K562 (cell line): ENCODE measurements around the gene HMGCL. TPM values are rescaled to one million over a fixed set of nuclear protein-coding genes. Genes with fewer than 3 reads are reported as not detected.

Source experiments
- CHD4 ChIP-seq: fragments of 200-600 bp; sonication (generic); IDR thresholded peaks from 3 replicates; pipeline ENCODE4 v1.6.1; 2012; ENCODE audit warnings: low read depth, mild to moderate bottlenecking, mixed read lengths, low read length, inconsistent platforms; ENCODE audit not compliant: insufficient read depth, insufficient replicate concordance, poor library complexity, severe bottlenecking
- CREM ChIP-seq: IDR thresholded peaks from 2 replicates; pipeline ENCODE4 v1.6.1; 2014; ENCODE audit warnings: antibody characterized with exemption, low read depth
- HLTF ChIP-seq: fragments of 450-650 bp; IDR thresholded peaks from 2 replicates; pipeline ENCODE4 v1.6.1; 2016
- HNRNPK ChIP-seq: fragments of 200-400 bp; formaldehyde crosslinking; IDR thresholded peaks from one replicate; pipeline ENCODE4 v1.6.1; 2018; ENCODE audit warnings: mild to moderate bottlenecking, low read depth, low read length; ENCODE audit not compliant: poor library complexity, severe bottlenecking
- NR2F6 ChIP-seq: fragments of 450-650 bp; formaldehyde crosslinking; IDR thresholded peaks from 2 replicates; pipeline ENCODE4 v1.4.0; 2020; ENCODE audit warnings: mild to moderate bottlenecking
- PHF8 ChIP-seq: fragments of 200-600 bp; sonication (generic); IDR thresholded peaks from 2 replicates; pipeline ENCODE4 v1.6.1; 2012; ENCODE audit warnings: mixed run types, mild to moderate bottlenecking, inconsistent platforms, low read length, moderate library complexity, borderline replicate concordance
- RBM14 ChIP-seq: fragments of 200-400 bp; formaldehyde crosslinking; IDR thresholded peaks from 2 replicates; pipeline ENCODE4 v1.6.1; 2018; ENCODE audit warnings: low read depth, mild to moderate bottlenecking, low read length, moderate library complexity, borderline replicate concordance; ENCODE audit not compliant: insufficient read depth
- SIN3B ChIP-seq: fragments of 450-650 bp; IDR thresholded peaks from 2 replicates; pipeline ENCODE4 v1.6.1; 2017; ENCODE audit warnings: low read depth, mild to moderate bottlenecking, moderate library complexity
- TAF1 ChIP-seq: IDR thresholded peaks from 2 replicates; pipeline ENCODE4 v1.6.1; 2011; ENCODE audit warnings: mild to moderate bottlenecking, low read length, moderate library complexity; ENCODE audit not compliant: insufficient read depth, control insufficient read depth, severe bottlenecking; ENCODE audit errors: extremely low read depth
- TEAD2 ChIP-seq: fragments of 450-650 bp; IDR thresholded peaks from 2 replicates; pipeline ENCODE4 v1.6.1; 2016; ENCODE audit warnings: missing genetic modification characterization, control low read depth, missing compliant biosample characterization
- TRIM24 ChIP-seq, 2 experiments: fragments of 450-650 bp; IDR thresholded peaks; 2 replicates each; pipeline ENCODE4 v1.6.1; 2016
- ZNF184 ChIP-seq: sonication (generic); formaldehyde crosslinking; IDR thresholded peaks from 2 replicates; pipeline ENCODE4 v1.5.0; 2020; ENCODE audit warnings: missing genetic modification reagents
- polyA plus RNA-seq, 8 experiments: library from polyadenylated mRNA; depleted of rRNA in 4 of 8; stranded (reverse) in 5 of 8; unstranded in 3 of 8; fragments of >200 nt; fragmentation: Nextera tagmentation in 2 of 8; fragmentation: Illumina TruSeq in 1 of 8; extraction: Ambion mirVana in 2 of 8; extraction: Trizol in 1 of 8; gene quantifications; 2 replicates each; pipeline versions ENCODE4 v1.2.1 to v1.2.3, GENCODE V29; 2011 to 2014; ENCODE audit warnings: inconsistent platforms in 1 of 8, missing spikeins in 1 of 8
- total RNA-seq, 7 experiments: library from RNA; depleted of rRNA in 6 of 7; stranded (reverse); fragments of >200 nt in 6 of 7; fragmentation: Illumina TruSeq in 2 of 7; extraction: Trizol in 2 of 7; gene quantifications; 2 replicates each; pipeline versions ENCODE4 v1.2.1 to v1.2.3, GENCODE V29; 2011 to 2021; ENCODE audit warnings: low replicate concordance in 1 of 7
- TF ChIP-seq, protein P1 (sequence below), 2 experiments: fragments of 450-650 bp; IDR thresholded peaks; 2 replicates each; pipeline ENCODE4 v1.6.1; 2016; ENCODE audit warnings: mild to moderate bottlenecking in 2 of 2, borderline replicate concordance in 1 of 2, low read depth in 1 of 2, moderate library complexity in 1 of 2
- TF ChIP-seq, protein P2 (sequence below): fragments of 450-650 bp; IDR thresholded peaks from 2 replicates; pipeline ENCODE4 v1.6.1; 2014; ENCODE audit warnings: low read depth, mild to moderate bottlenecking, moderate library complexity, borderline replicate concordance
- TF ChIP-seq, protein P3 (sequence below): fragments of 250-450 bp; sonication (Bioruptor Pico); IDR thresholded peaks from 2 replicates; pipeline ENCODE4 v1.9.0; 2021; ENCODE audit warnings: mild to moderate bottlenecking, inconsistent platforms

The HMGCL gene
- total and polyA plus RNA-seq, 9 of the 15 experiments (the other 6 are each of a cell fraction or from before 2014, with no cell fraction given): 18.0 to 82.2 (median 24.2) TPM

DNA sequence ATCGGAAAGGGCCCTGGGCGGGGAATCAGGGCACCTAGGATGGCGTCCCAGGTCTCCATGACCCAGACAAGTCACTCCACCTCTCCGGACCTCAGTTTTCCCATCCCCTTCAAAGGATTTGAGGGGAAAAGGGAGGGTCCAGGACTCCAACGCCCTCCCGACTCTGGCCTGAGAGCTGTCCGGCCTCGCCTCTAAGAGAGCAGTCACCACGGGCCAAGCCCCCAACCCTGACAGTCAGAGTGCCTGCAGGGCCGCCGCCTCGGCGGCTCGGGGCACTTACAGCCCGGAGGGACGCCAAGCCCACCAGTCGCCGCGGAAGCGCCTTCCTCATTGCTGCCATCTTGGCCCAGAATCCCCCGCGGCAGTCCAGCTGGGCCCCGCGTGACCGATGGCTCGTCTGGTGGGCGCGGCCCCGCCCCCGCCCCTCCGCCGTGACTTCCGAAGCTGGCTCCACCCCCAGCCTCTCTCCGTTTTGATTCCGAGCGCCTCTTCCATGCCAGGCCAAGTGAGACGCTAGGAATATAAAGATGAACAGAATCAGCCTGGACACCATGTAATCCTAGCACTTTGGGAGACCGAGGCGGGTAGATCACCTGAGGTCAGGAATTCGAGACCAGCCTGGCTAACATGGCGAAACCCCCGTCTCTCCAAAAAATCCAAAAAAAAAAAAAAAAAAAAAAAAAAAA lies at the start of gene HMGCL (continued):
- TF ChIP-seq, protein P1, sequence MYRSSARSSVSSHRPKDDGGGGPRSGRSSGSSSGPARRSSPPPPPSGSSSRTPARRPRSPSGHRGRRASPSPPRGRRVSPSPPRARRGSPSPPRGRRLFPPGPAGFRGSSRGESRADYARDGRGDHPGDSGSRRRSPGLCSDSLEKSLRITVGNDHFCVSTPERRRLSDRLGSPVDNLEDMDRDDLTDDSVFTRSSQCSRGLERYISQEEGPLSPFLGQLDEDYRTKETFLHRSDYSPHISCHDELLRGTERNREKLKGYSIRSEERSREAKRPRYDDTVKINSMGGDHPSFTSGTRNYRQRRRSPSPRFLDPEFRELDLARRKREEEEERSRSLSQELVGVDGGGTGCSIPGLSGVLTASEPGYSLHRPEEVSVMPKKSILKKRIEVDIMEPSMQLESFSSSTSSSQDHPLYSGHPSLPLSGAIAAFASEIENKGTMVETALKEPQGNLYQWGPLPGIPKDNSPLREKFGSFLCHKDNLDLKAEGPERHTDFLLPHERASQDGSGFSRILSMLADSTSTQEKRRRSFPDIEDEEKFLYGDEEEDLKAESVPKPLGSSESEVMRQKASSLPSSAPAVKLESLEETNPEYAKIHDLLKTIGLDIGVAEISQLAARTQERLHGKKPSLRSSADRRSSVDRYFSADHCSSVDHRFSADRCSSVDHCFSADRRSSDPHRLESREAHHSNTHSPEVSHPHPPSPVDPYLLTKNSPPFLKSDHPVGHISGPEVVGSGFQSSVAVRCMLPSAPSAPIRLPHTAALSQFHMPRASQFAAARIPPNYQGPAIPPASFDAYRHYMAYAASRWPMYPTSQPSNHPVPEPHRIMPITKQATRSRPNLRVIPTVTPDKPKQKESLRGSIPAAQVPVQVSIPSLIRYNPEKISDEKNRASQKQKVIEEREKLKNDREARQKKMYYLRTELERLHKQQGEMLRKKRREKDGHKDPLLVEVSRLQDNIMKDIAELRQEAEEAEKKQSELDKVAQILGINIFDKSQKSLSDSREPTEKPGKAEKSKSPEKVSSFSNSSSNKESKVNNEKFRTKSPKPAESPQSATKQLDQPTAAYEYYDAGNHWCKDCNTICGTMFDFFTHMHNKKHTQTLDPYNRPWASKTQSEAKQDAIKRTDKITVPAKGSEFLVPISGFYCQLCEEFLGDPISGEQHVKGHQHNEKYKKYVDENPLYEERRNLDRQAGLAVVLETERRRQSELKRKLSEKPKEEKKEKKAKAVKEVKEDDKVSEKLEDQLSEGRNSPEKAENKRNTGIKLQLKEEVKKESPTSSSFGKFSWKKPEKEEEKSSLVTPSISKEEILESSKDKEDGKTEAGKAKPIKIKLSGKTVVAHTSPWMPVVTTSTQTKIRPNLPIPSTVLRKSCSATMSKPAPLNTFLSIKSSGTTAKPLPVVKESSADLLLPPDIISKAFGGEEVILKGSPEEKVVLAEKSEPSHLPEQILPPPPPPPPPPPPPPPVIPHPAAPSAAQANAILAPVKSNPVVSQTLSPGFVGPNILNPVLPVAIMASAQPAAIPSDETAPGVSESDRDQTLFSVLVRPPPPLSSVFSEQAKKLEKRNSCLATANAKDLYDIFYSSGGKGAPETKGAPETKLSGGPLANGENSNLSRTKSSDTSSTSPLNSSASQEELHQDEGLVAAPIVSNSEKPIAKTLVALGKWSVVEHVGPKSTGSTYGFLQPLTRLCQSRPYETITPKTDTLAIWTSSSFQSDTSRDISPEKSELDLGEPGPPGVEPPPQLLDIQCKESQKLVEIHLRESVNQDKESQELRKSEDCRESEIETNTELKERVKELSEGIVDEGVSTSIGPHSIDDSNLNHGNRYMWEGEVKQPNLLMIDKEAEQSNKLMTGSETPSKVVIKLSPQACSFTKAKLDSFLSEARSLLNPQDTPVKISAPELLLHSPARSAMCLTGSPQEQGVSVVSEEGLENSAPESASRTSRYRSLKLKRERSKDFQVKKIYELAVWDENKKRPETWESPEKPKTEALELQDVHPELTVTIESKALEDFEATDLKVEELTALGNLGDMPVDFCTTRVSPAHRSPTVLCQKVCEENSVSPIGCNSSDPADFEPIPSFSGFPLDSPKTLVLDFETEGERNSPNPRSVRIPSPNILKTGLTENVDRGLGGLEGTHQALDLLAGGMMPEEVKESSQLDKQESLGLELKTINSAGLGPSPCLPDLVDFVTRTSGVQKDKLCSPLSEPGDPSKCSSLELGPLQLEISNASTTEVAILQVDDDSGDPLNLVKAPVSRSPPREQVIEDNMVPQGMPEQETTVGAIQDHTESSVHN (IDR thresholded peaks at IDR 0.05; ENCODE audit: borderline replicate concordance in 1 of 2, low read depth in 1 of 2): 0 out of 4 replicates have a peak, but pooled peaks of 1 of the 2 experiments have one; percentile 37
- TF ChIP-seq TRIM24 (IDR thresholded peaks at IDR 0.05): no peak
- TF ChIP-seq, protein P2, sequence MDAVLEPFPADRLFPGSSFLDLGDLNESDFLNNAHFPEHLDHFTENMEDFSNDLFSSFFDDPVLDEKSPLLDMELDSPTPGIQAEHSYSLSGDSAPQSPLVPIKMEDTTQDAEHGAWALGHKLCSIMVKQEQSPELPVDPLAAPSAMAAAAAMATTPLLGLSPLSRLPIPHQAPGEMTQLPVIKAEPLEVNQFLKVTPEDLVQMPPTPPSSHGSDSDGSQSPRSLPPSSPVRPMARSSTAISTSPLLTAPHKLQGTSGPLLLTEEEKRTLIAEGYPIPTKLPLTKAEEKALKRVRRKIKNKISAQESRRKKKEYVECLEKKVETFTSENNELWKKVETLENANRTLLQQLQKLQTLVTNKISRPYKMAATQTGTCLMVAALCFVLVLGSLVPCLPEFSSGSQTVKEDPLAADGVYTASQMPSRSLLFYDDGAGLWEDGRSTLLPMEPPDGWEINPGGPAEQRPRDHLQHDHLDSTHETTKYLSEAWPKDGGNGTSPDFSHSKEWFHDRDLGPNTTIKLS: peak; percentile 50
- TF ChIP-seq ZNF184 (CRISPR knock-in tag): no peak
- no peak for TF ChIP-seq TEAD2 (tag)
- 0 out of 2 replicates have a peak, but pooled peaks have one; percentile 29 for TF ChIP-seq NR2F6 (CRISPR knock-in tag)
- TF ChIP-seq CHD4: no peak
- peak; percentile 98 for TF ChIP-seq SIN3B
- TF ChIP-seq RBM14: no peak
- TF ChIP-seq TAF1: peak; percentile 99
- TF ChIP-seq HNRNPK: peak; percentile 93
- TF ChIP-seq, protein P3, sequence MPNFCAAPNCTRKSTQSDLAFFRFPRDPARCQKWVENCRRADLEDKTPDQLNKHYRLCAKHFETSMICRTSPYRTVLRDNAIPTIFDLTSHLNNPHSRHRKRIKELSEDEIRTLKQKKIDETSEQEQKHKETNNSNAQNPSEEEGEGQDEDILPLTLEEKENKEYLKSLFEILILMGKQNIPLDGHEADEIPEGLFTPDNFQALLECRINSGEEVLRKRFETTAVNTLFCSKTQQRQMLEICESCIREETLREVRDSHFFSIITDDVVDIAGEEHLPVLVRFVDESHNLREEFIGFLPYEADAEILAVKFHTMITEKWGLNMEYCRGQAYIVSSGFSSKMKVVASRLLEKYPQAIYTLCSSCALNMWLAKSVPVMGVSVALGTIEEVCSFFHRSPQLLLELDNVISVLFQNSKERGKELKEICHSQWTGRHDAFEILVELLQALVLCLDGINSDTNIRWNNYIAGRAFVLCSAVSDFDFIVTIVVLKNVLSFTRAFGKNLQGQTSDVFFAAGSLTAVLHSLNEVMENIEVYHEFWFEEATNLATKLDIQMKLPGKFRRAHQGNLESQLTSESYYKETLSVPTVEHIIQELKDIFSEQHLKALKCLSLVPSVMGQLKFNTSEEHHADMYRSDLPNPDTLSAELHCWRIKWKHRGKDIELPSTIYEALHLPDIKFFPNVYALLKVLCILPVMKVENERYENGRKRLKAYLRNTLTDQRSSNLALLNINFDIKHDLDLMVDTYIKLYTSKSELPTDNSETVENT: peak; percentile 91
- TF ChIP-seq PHF8: peak; percentile 97
- peak; percentile 15; the same call in 1 of the 2 replicates for TF ChIP-seq HLTF
- TF ChIP-seq CREM: peak; percentile 79
